GM12875 (cell line): Measurements from ENCODE around the gene PMM1.
"Not testable (repeated sequence)": the region's sequence is repeated elsewhere in the genome, so short reads cannot be mapped to it uniquely, and the experiment has no call there.

Experiments used
- H3K4me3 ChIP-seq: one replicate; pipeline ENCODE4 v1.5.1; 2011; ENCODE audit warnings: low read depth, low read length, control low read depth
- CTCF ChIP-seq: IDR thresholded peaks from 2 replicates; pipeline ENCODE4 v1.5.1; 2011; ENCODE audit warnings: low read depth, mild to moderate bottlenecking, control low read depth, inconsistent platforms, low read length, moderate library complexity, borderline replicate concordance; ENCODE audit not compliant: insufficient read depth

PMM1 gene

GRCh38 chr22:41579297-41579996, 10.2 kb downstream of the PMM1 start:
- no peak for TF ChIP-seq CTCF
- no peak overlapping the region for H3K4me3 ChIP-seq

GRCh38 chr22:41578818-41579217, 10.8 kb downstream of the PMM1 start:
- H3K4me3 ChIP-seq: no peak overlapping the region
- no peak for TF ChIP-seq CTCF

GRCh38 chr22:41578114-41578513, 11.5 kb downstream of the PMM1 start:
- no peak for TF ChIP-seq CTCF
- no peak overlapping the region for H3K4me3 ChIP-seq

GRCh38 chr22:41576877-41577276, 12.8 kb downstream of the PMM1 start:
- TF ChIP-seq CTCF: peak; percentile 61; the same call in 1 of the 2 replicates
- H3K4me3 ChIP-seq: no peak overlapping the region

DNA sequence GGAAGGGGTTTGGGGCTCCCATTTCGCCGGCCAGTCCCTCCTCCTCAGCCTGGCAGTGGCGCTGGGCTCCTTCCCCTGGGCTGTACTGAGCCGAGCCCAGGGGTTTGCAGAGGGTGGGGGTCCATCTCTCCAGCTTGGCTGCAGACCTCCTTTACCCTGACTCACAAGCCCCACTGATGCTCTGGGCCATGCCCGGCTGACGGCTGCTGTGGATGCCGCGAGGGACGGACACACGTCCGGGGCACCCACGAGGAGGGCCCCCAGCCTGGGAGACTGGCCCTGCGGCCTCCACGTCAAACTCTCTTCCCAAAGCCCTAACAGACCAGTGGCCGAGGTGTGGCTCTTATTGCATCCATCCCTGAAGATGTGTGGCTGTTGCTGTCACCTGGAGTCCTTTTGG, 14.1 kb downstream of the PMM1 start:
- TF ChIP-seq CTCF: no peak
- no peak overlapping the region for H3K4me3 ChIP-seq

GRCh38 chr22:41574847-41575381, 14.7 kb downstream of the PMM1 start:
- TF ChIP-seq CTCF: no peak
- H3K4me3 ChIP-seq: no peak overlapping the region

GRCh38 chr22:41573677-41574076, 16.0 kb downstream of the PMM1 start:
- H3K4me3 ChIP-seq: no peak overlapping the region
- no peak for TF ChIP-seq CTCF

DNA sequence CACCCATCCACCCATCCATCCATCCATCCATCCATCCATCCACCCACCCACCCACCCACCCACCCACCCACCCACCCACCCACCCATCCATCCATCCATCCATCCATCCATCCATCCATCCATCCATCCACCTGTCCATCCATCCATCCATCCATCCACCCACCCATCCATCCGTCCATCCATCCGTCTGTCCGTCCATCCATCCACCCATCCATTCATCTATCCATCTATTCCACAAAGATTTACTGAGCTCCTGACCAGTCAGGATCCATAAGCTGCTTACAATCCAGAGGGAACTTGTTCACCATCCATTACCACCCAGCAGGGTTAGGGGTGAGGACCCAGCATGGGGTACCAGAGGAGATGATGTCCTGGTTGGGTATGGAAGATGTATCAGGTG, 17.3 kb downstream of the PMM1 start:
- H3K4me3 ChIP-seq: not testable (repeated sequence)
